GM18858 (cell line): ENCODE results near the gene MYOF.
"Not testable (repeated sequence)": the region's sequence is repeated elsewhere in the genome, so short reads cannot be mapped to it uniquely, and the experiment has no call there.

Experiments
- ATAC-seq: cut with Tn5 transposase; IDR thresholded peaks from one replicate; pipeline ENCODE4 v1.9.1; 2021; ENCODE audit not compliant: unreplicated experiment

Gene MYOF

GRCh38 chr10:93435621-93436397 is 46.3 kb downstream of the MYOF start:
- ATAC-seq, result no peak

GRCh38 chr10:93434991-93435491 is 47.1 kb downstream of the MYOF start:
- no peak for ATAC-seq

- ATAC-seq, result no peak
Observed at GRCh38 chr10:93431361-93431760, 50.8 kb downstream of the MYOF start.

GRCh38 chr10:93425861-93426260 is 56.3 kb downstream of the MYOF start:
- ATAC-seq, result no peak

- no peak for ATAC-seq
Observed at GRCh38 chr10:93422118-93422517, 60.0 kb downstream of the MYOF start.

- ATAC-seq, result no peak
Observed at GRCh38 chr10:93420944-93421825, 60.9 kb downstream of the MYOF start.

- no peak for ATAC-seq
Observed at GRCh38 chr10:93420091-93420490, 62.0 kb downstream of the MYOF start.

- ATAC-seq, result not testable (repeated sequence)
Observed at GRCh38 chr10:93419016-93419415, 63.1 kb downstream of the MYOF start.

GRCh38 chr10:93417921-93418320 is 64.2 kb downstream of the MYOF start:
- ATAC-seq, result no peak

- ATAC-seq, result no peak
Observed at GRCh38 chr10:93417266-93417665, 64.9 kb downstream of the MYOF start.

GRCh38 chr10:93416824-93417223 is 65.3 kb downstream of the MYOF start:
- ATAC-seq, result no peak

- ATAC-seq, result no peak
Observed at GRCh38 chr10:93415693-93416092, 66.4 kb downstream of the MYOF start.

GRCh38 chr10:93413252-93413689 is 68.9 kb downstream of the MYOF start:
- ATAC-seq, result no peak

GRCh38 chr10:93412801-93413200 is 69.3 kb downstream of the MYOF start:
- no peak for ATAC-seq

- no peak for ATAC-seq
Observed at GRCh38 chr10:93410697-93411348, 71.3 kb downstream of the MYOF start.

- ATAC-seq, result no peak
Observed at GRCh38 chr10:93408783-93409182, 73.4 kb downstream of the MYOF start.

- no peak for ATAC-seq
Observed at GRCh38 chr10:93406364-93407145, 75.6 kb downstream of the MYOF start.

- ATAC-seq, result no peak
Observed at GRCh38 chr10:93404048-93404354, 78.1 kb downstream of the MYOF start.

- no peak for ATAC-seq
Observed at GRCh38 chr10:93403152-93404047, 78.7 kb downstream of the MYOF start.

GRCh38 chr10:93402192-93402591 is 79.9 kb downstream of the MYOF start:
- ATAC-seq, result no peak
